WTC11 (cell line): ENCODE results near the gene CHAT. TPM values are rescaled to one million over a fixed set of nuclear protein-coding genes. Genes with fewer than 3 reads are reported as not detected.

Source experiments
- ATAC-seq: fragments of 200-7000 bp; cut with Tn5 transposase; 2 replicates; pipeline ENCODE4 v1.10.0; 2021; ENCODE audit warnings: mild to moderate bottlenecking, moderate library complexity
- CTCF ChIA-PET: fragments of 300-600 bp; sonication (Branson Sonifier 250); formaldehyde crosslinking; loops from one replicate; lab custom pipeline; 2021; ENCODE audit warnings: antibody characterized with exemption; lab: Charles Lee
- POLR2A ChIA-PET: fragments of 350-600 bp; sonication (Branson Sonifier 250); formaldehyde crosslinking; loops from one replicate; lab custom pipeline; 2021; ENCODE audit warnings: antibody characterized with exemption; lab: Charles Lee
- DNase-seq: peaks from one replicate; pipeline ENCODE4 v3.0.0; 2021; ENCODE audit warnings: low spot score
- H3K27ac Mint-ChIP-seq: 2 replicates; pipeline ENCODE4 v1.8.0; 2021; ENCODE audit warnings: mixed read lengths
- H3K27me3 Mint-ChIP-seq: 2 replicates; pipeline ENCODE4 v1.8.0; 2021; ENCODE audit warnings: low read depth, mild to moderate bottlenecking, moderate library complexity, mixed read lengths
- H3K36me3 Mint-ChIP-seq: 2 replicates; pipeline ENCODE4 v1.8.0; 2021; ENCODE audit warnings: mixed read lengths
- H3K4me1 Mint-ChIP-seq: 2 replicates; pipeline ENCODE4 v1.8.0; 2022; ENCODE audit warnings: mixed read lengths
- H3K4me3 Mint-ChIP-seq: 2 replicates; pipeline ENCODE4 v1.8.0; 2021; ENCODE audit warnings: mild to moderate bottlenecking, moderate library complexity, mixed read lengths
- H3K9me3 Mint-ChIP-seq: 2 replicates; pipeline ENCODE4 v1.8.0; 2021; ENCODE audit warnings: mixed read lengths
- ERG ChIP-seq: fragments of 250-450 bp; sonication (Bioruptor Pico); IDR thresholded peaks from 2 replicates; pipeline ENCODE4 v1.8.0; 2021; ENCODE audit warnings: mild to moderate bottlenecking
- GABPB1 ChIP-seq: sonication (generic); formaldehyde crosslinking; IDR thresholded peaks from 2 replicates; pipeline ENCODE4 v1.8.1; 2023; ENCODE audit warnings: mild to moderate bottlenecking, missing genetic modification reagents
- MLX ChIP-seq: sonication (generic); formaldehyde crosslinking; IDR thresholded peaks from 2 replicates; pipeline ENCODE4 v1.8.1; 2023; ENCODE audit warnings: mild to moderate bottlenecking, missing genetic modification reagents, moderate library complexity
- NR2C2 ChIP-seq: sonication (generic); formaldehyde crosslinking; IDR thresholded peaks from 2 replicates; pipeline ENCODE4 v1.8.0; 2022; ENCODE audit warnings: mild to moderate bottlenecking, missing genetic modification reagents
- OVOL2 ChIP-seq: fragments of 250-450 bp; sonication (Bioruptor Pico); IDR thresholded peaks from 2 replicates; pipeline ENCODE4 v1.9.0; 2021; ENCODE audit warnings: mild to moderate bottlenecking, borderline replicate concordance
- USF1 ChIP-seq: sonication (generic); formaldehyde crosslinking; IDR thresholded peaks from 2 replicates; pipeline ENCODE4 v1.8.0; 2022; ENCODE audit warnings: mild to moderate bottlenecking, missing genetic modification reagents
- ZNF121 ChIP-seq: sonication (generic); formaldehyde crosslinking; IDR thresholded peaks from 2 replicates; pipeline ENCODE4 v1.8.0; 2023; ENCODE audit warnings: missing genetic modification reagents
- ZNF532 ChIP-seq: fragments of 250-450 bp; sonication (Bioruptor Pico); IDR thresholded peaks from 2 replicates; pipeline ENCODE4 v1.9.0; 2021; ENCODE audit warnings: mild to moderate bottlenecking, borderline replicate concordance
- ZSCAN18 ChIP-seq: fragments of 250-450 bp; sonication (Bioruptor Pico); IDR thresholded peaks from 2 replicates; pipeline ENCODE4 v2.1.2; 2022; ENCODE audit warnings: mild to moderate bottlenecking, moderate library complexity
- total RNA-seq: library from RNA; stranded (reverse); gene quantifications from 3 replicates; pipeline ENCODE4 v1.2.3, GENCODE V29; 2021
- TF ChIP-seq, protein P1 (sequence below): sonication (generic); formaldehyde crosslinking; IDR thresholded peaks from 2 replicates; pipeline ENCODE4 v1.8.1; 2023; ENCODE audit warnings: mild to moderate bottlenecking, missing genetic modification reagents
- TF ChIP-seq, protein P2 (sequence below): sonication (generic); formaldehyde crosslinking; IDR thresholded peaks from 2 replicates; pipeline ENCODE4 v1.8.1; 2023; ENCODE audit warnings: mild to moderate bottlenecking, missing genetic modification reagents, borderline replicate concordance
- TF ChIP-seq, protein P3 (sequence below): sonication (generic); formaldehyde crosslinking; conservative IDR thresholded peaks from 2 replicates; pipeline ENCODE4 v1.8.1; 2022; ENCODE audit warnings: mild to moderate bottlenecking, missing genetic modification reagents
- TF ChIP-seq, protein P4 (sequence below): sonication (generic); formaldehyde crosslinking; IDR thresholded peaks from 2 replicates; pipeline ENCODE4 v1.8.1; 2022; ENCODE audit warnings: low read depth, mild to moderate bottlenecking, moderate library complexity, missing genetic modification reagents, borderline replicate concordance

Gene CHAT
- total RNA-seq, 1 experiment from 2014 or later: not detected

- TF ChIP-seq, protein P1, sequence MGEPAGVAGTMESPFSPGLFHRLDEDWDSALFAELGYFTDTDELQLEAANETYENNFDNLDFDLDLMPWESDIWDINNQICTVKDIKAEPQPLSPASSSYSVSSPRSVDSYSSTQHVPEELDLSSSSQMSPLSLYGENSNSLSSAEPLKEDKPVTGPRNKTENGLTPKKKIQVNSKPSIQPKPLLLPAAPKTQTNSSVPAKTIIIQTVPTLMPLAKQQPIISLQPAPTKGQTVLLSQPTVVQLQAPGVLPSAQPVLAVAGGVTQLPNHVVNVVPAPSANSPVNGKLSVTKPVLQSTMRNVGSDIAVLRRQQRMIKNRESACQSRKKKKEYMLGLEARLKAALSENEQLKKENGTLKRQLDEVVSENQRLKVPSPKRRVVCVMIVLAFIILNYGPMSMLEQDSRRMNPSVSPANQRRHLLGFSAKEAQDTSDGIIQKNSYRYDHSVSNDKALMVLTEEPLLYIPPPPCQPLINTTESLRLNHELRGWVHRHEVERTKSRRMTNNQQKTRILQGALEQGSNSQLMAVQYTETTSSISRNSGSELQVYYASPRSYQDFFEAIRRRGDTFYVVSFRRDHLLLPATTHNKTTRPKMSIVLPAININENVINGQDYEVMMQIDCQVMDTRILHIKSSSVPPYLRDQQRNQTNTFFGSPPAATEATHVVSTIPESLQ: no peak
- TF ChIP-seq ZNF532 (CRISPR knock-in tag): no peak
- no peak for TF ChIP-seq GABPB1
Measured at GRCh38 chr10:49571388-49571787, 42.4 kb upstream of the CHAT start (continued).

DNA sequence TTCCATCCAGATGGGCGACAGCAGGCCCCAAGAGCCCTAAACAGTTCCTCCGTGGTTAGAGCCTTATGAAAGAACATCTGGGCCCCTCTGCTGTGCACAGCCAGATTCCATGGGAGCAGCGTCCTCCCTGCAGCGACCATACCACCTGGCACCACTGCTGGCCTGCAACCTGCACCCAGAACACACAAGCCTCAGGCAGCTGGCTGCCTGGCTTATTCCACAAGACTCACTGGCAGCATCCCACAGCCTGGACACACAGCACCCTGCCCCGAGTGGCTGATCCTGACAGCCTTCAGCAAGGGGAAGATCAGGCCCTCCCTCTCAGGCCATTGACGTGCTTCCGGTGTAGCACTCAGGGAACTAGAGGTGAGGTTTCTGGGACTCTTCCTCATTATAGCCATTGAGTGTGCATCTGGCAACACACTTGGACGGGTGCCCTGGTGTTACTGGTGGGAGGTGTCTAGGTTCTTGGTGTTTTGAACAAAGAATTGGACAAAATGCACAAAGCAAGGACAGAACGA, 41.2 kb upstream of the CHAT start:
- no peak for DNase-seq
- Mint-ChIP-seq H3K4me1 (no peaks in the 10 kb centered on the region), H3K36me3 (0 out of 2 replicates have a peak, but pooled peaks cover 6% of the 10 kb centered on the region), H3K27me3 (peaks cover 11% of the 10 kb centered on the region), H3K4me3 (no peak overlapping the region), H3K27ac (no peak overlapping the region), H3K9me3 (peaks cover 22% of the 10 kb centered on the region)
- CTCF ChIA-PET: no interaction called here
- ATAC-seq: no peak
- POLR2A ChIA-PET: no interaction called here
- TF ChIP-seq ERG (CRISPR knock-in tag) (no peak), MLX (CRISPR knock-in tag) (no peak), OVOL2 (CRISPR knock-in tag) (no peak), ZNF121 (no peak), NR2C2 (CRISPR knock-in tag) (no peak), USF1 (CRISPR knock-in tag) (no peak), ZSCAN18 (CRISPR knock-in tag) (no peak), ZNF532 (CRISPR knock-in tag) (no peak)
- TF ChIP-seq, protein P2, sequence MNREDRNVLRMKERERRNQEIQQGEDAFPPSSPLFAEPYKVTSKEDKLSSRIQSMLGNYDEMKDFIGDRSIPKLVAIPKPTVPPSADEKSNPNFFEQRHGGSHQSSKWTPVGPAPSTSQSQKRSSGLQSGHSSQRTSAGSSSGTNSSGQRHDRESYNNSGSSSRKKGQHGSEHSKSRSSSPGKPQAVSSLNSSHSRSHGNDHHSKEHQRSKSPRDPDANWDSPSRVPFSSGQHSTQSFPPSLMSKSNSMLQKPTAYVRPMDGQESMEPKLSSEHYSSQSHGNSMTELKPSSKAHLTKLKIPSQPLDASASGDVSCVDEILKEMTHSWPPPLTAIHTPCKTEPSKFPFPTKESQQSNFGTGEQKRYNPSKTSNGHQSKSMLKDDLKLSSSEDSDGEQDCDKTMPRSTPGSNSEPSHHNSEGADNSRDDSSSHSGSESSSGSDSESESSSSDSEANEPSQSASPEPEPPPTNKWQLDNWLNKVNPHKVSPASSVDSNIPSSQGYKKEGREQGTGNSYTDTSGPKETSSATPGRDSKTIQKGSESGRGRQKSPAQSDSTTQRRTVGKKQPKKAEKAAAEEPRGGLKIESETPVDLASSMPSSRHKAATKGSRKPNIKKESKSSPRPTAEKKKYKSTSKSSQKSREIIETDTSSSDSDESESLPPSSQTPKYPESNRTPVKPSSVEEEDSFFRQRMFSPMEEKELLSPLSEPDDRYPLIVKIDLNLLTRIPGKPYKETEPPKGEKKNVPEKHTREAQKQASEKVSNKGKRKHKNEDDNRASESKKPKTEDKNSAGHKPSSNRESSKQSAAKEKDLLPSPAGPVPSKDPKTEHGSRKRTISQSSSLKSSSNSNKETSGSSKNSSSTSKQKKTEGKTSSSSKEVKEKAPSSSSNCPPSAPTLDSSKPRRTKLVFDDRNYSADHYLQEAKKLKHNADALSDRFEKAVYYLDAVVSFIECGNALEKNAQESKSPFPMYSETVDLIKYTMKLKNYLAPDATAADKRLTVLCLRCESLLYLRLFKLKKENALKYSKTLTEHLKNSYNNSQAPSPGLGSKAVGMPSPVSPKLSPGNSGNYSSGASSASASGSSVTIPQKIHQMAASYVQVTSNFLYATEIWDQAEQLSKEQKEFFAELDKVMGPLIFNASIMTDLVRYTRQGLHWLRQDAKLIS: no peak
- TF ChIP-seq, protein P3, sequence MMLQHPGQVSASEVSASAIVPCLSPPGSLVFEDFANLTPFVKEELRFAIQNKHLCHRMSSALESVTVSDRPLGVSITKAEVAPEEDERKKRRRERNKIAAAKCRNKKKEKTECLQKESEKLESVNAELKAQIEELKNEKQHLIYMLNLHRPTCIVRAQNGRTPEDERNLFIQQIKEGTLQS: no peak
- TF ChIP-seq, protein P4, sequence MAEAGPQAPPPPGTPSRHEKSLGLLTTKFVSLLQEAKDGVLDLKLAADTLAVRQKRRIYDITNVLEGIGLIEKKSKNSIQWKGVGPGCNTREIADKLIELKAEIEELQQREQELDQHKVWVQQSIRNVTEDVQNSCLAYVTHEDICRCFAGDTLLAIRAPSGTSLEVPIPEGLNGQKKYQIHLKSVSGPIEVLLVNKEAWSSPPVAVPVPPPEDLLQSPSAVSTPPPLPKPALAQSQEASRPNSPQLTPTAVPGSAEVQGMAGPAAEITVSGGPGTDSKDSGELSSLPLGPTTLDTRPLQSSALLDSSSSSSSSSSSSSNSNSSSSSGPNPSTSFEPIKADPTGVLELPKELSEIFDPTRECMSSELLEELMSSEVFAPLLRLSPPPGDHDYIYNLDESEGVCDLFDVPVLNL (CRISPR knock-in tag): no peak
